Activated naive CD4-positive, alpha-beta T cell treated with anti-CD3 and anti-CD28 coated beads for 36 hours (primary cell): Measurements from ENCODE around the gene PCDHGC4. TPM values are rescaled to one million over a fixed set of nuclear protein-coding genes. Genes with fewer than 3 reads are reported as not detected.
A peak's percentile ranks its signal among the peaks of the same experiment; 100 is the strongest.

Source experiments
- CTCF ChIA-PET: fragments of 350-600 bp; sonication (Branson Sonifier 250); formaldehyde crosslinking; loops from one replicate; lab custom pipeline; 2021; ENCODE audit warnings: antibody characterized with exemption; lab: Charles Lee
- DNase-seq: peaks from one replicate; pipeline ENCODE4 v3.0.0-alpha.2; 2020
- H3K27ac Mint-ChIP-seq: one replicate; pipeline ENCODE4 v1.8.0; 2021; ENCODE audit warnings: mild to moderate bottlenecking, mixed read lengths
- H3K27me3 Mint-ChIP-seq: one replicate; pipeline ENCODE4 v1.8.0; 2021; ENCODE audit warnings: low read depth, mixed read lengths
- H3K36me3 Mint-ChIP-seq: one replicate; pipeline ENCODE4 v1.8.0; 2021; ENCODE audit warnings: low read depth, mixed read lengths
- H3K4me1 Mint-ChIP-seq: one replicate; pipeline ENCODE4 v1.8.0; 2021; ENCODE audit warnings: low read depth, mixed read lengths
- H3K4me3 Mint-ChIP-seq: one replicate; pipeline ENCODE4 v1.8.0; 2021; ENCODE audit warnings: mild to moderate bottlenecking, moderate library complexity, mixed read lengths
- H3K9me3 Mint-ChIP-seq: one replicate; pipeline ENCODE4 v1.8.0; 2021; ENCODE audit warnings: mixed read lengths
- intact Hi-C: fragments of 100-400 bp; cut with micrococcal nuclease; formaldehyde crosslinking; loops from one replicate; pipeline ENCODE4 v1.15.1; 2023
- total RNA-seq, 2 experiments: library from RNA; stranded (reverse); gene quantifications; one replicate each; pipeline ENCODE4 v1.2.3, GENCODE V29; 2021

Gene PCDHGC4
- total RNA-seq, result not detected

GRCh38 chr5:141484641-141485311, at the start of gene PCDHGC4:
Gene PCDHGC4, plus strand, starts transcription at chr5:141485030. Its CDS starts 144 bp downstream, at chr5:141485174.
- DNase-seq, result peak; percentile 16
- H3K27ac Mint-ChIP-seq, result no peak within 1 kb of the TSS

GRCh38 chr5:141437221-141437620, 47.6 kb upstream of the PCDHGC4 start:
- CTCF ChIA-PET, result interaction anchor here (0.6 kb wide), 1 partner anchor 251 kb away, joined by 3 read pairs; no protein-coding TSS in a partner anchor

More at GRCh38 chr5:141484641-141485311, at the start of gene PCDHGC4:
- H3K9me3 Mint-ChIP-seq, result no peaks in the 10 kb centered on the region
- H3K36me3 Mint-ChIP-seq, result no peaks in the 10 kb centered on the region
- intact Hi-C loops, result no loop called here
- peak within 1 kb of the TSS; percentile 45 for H3K4me3 Mint-ChIP-seq
- peaks cover 9% of the 10 kb centered on the region for H3K4me1 Mint-ChIP-seq
- CTCF ChIA-PET, result interaction anchor here (1.0 to 2.0 kb wide), 5 partner anchors 28 to 80 kb away, joined by 3 to 9 read pairs (median 6); partner anchors contain the start of gene PCDHGA12
- peaks cover 82% of the 10 kb centered on the region for H3K27me3 Mint-ChIP-seq

GRCh38 chr5:141439411-141440141, 45.3 kb upstream of the PCDHGC4 start:
- peaks cover 14% of the 10 kb centered on the region for H3K27me3 Mint-ChIP-seq
- no peak for DNase-seq
- intact Hi-C loops, result no loop called here
- peaks cover 5% of the 10 kb centered on the region for H3K9me3 Mint-ChIP-seq
- no peaks in the 10 kb centered on the region for H3K4me1 Mint-ChIP-seq
- CTCF ChIA-PET, result no interaction called here
- H3K36me3 Mint-ChIP-seq, result peaks cover 2% of the 10 kb centered on the region
- H3K4me3 Mint-ChIP-seq, result no peak overlapping the region
- H3K27ac Mint-ChIP-seq, result no peak overlapping the region

More at GRCh38 chr5:141437221-141437620, 47.6 kb upstream of the PCDHGC4 start:
- Mint-ChIP-seq H3K9me3 (peaks cover 10% of the 10 kb centered on the region), H3K4me3 (no peak overlapping the region), H3K27ac (no peak overlapping the region), H3K27me3 (peaks cover 25% of the 10 kb centered on the region), H3K4me1 (no peaks in the 10 kb centered on the region), H3K36me3 (peaks cover 7% of the 10 kb centered on the region)
- intact Hi-C loops, result no loop called here
- no peak for DNase-seq

- no peak for DNase-seq
- H3K9me3 Mint-ChIP-seq, result peaks cover 5% of the 10 kb centered on the region
- peaks cover 2% of the 10 kb centered on the region for H3K36me3 Mint-ChIP-seq
- H3K27me3 Mint-ChIP-seq, result peaks cover 14% of the 10 kb centered on the region
- intact Hi-C loops, result no loop called here
- no peak overlapping the region for H3K27ac Mint-ChIP-seq
- no peak overlapping the region for H3K4me3 Mint-ChIP-seq
- CTCF ChIA-PET, result no interaction called here
- no peaks in the 10 kb centered on the region for H3K4me1 Mint-ChIP-seq
These were observed 44.5 kb upstream of the PCDHGC4 start for GRCh38 chr5:141440341-141440740.

- Mint-ChIP-seq H3K27me3 (peaks cover 12% of the 10 kb centered on the region), H3K4me3 (no peak overlapping the region), H3K27ac (no peak overlapping the region), H3K36me3 (peaks cover 2% of the 10 kb centered on the region), H3K9me3 (peaks cover 5% of the 10 kb centered on the region), H3K4me1 (no peaks in the 10 kb centered on the region)
- DNase-seq, result no peak
- intact Hi-C loops, result no loop called here
- CTCF ChIA-PET, result interaction anchor here (0.7 kb wide), 1 partner anchor 65 kb away, joined by 3 read pairs; no protein-coding TSS in a partner anchor
These were observed 43.2 kb upstream of the PCDHGC4 start for GRCh38 chr5:141441571-141442170.

GRCh38 chr5:141465351-141465750, 19.5 kb upstream of the PCDHGC4 start:
- DNase-seq, result no peak
- Mint-ChIP-seq H3K27me3 (peaks cover 21% of the 10 kb centered on the region), H3K27ac (no peak overlapping the region), H3K4me1 (no peaks in the 10 kb centered on the region), H3K9me3 (peaks cover 2% of the 10 kb centered on the region), H3K36me3 (no peaks in the 10 kb centered on the region), H3K4me3 (no peak overlapping the region)
- intact Hi-C loops, result no loop called here
- CTCF ChIA-PET, result interaction anchor here (0.7 to 1.0 kb wide), 2 partner anchors 95 to 288 kb away, joined by 4 read pairs; partner anchors contain the start of gene PCDHGB3

- CTCF ChIA-PET, result interaction anchor here (0.6 to 2.8 kb wide), 17 partner anchors 9 to 88 kb away, joined by 3 to 9 read pairs (median 3); partner anchors contain the start of genes PCDHGA10, PCDHGA11, PCDHGA12 and PCDHGB6
- Mint-ChIP-seq H3K9me3 (no peaks in the 10 kb centered on the region), H3K4me1 (peaks cover 20% of the 10 kb centered on the region), H3K27me3 (peaks cover 50% of the 10 kb centered on the region), H3K36me3 (no peaks in the 10 kb centered on the region), H3K4me3 (peak within 1 kb of the TSS; percentile 86), H3K27ac (no peak within 1 kb of the TSS)
- DNase-seq, result peak; percentile 72
- intact Hi-C loops, result loop anchor here (1.0 to 5.0 kb wide), 5 partner anchors 38 to 89 kb away; partner anchors contain the start of gene PCDHGA11
These were observed 9.2 kb upstream of the PCDHGC4 start, which contains the start of gene PCDHGC3 for GRCh38 chr5:141475625-141476131. Gene PCDHGC3, plus strand, starts transcription at chr5:141475966. Its CDS starts 151 bp downstream, at chr5:141476117.

GRCh38 chr5:141476132-141476911, 8.5 kb upstream of the PCDHGC4 start:
- H3K4me3 Mint-ChIP-seq, result peak overlapping the region; percentile 86
- peak; percentile 31 for DNase-seq
- no peaks in the 10 kb centered on the region for H3K36me3 Mint-ChIP-seq
- H3K27ac Mint-ChIP-seq, result no peak overlapping the region
- CTCF ChIA-PET, result interaction anchor here (1.1 to 2.8 kb wide), 10 partner anchors 12 to 82 kb away, joined by 3 to 9 read pairs (median 6); partner anchors contain the start of genes PCDHGA10, PCDHGA12, PCDHGB6 and PCDHGC5
- peaks cover 55% of the 10 kb centered on the region for H3K27me3 Mint-ChIP-seq
- H3K9me3 Mint-ChIP-seq, result no peaks in the 10 kb centered on the region
- intact Hi-C loops, result loop anchor here (2.0 to 5.0 kb wide), 2 partner anchors 54 to 88 kb away; partner anchors contain the start of gene PCDHGA11
- peaks cover 20% of the 10 kb centered on the region for H3K4me1 Mint-ChIP-seq

GRCh38 chr5:141477044-141477575, 7.7 kb upstream of the PCDHGC4 start:
- H3K36me3 Mint-ChIP-seq, result no peaks in the 10 kb centered on the region
- peaks cover 55% of the 10 kb centered on the region for H3K27me3 Mint-ChIP-seq
- intact Hi-C loops, result loop anchor here (2.0 to 5.0 kb wide), 2 partner anchors 55 to 88 kb away; partner anchors contain the start of gene PCDHGA11

GRCh38 chr5:141477815-141478214, 7.0 kb upstream of the PCDHGC4 start:
- no peak for DNase-seq
- CTCF ChIA-PET, result interaction anchor here (0.6 to 2.0 kb wide), 4 partner anchors 44 to 91 kb away, joined by 3 to 6 read pairs (median 3); partner anchors contain the start of genes PCDHGA10 and PCDHGB4
- no peaks in the 10 kb centered on the region for H3K9me3 Mint-ChIP-seq
- H3K27me3 Mint-ChIP-seq, result peaks cover 59% of the 10 kb centered on the region
- peaks cover 20% of the 10 kb centered on the region for H3K4me1 Mint-ChIP-seq
- intact Hi-C loops, result loop anchor here (2.0 to 5.0 kb wide), 2 partner anchors 56 to 87 kb away; partner anchors contain the start of gene PCDHGA11
- H3K27ac Mint-ChIP-seq, result no peak overlapping the region
- peak overlapping the region; percentile 86 for H3K4me3 Mint-ChIP-seq
- no peaks in the 10 kb centered on the region for H3K36me3 Mint-ChIP-seq

More at GRCh38 chr5:141477044-141477575, 7.7 kb upstream of the PCDHGC4 start:
- CTCF ChIA-PET, result interaction anchor here (1.8 to 2.3 kb wide), 3 partner anchors 36 to 81 kb away, joined by 6 to 8 read pairs (median 8); partner anchors contain the start of gene PCDHGA10
- H3K9me3 Mint-ChIP-seq, result no peaks in the 10 kb centered on the region
- H3K27ac Mint-ChIP-seq, result no peak overlapping the region
- DNase-seq, result no peak
- H3K4me3 Mint-ChIP-seq, result peak overlapping the region; percentile 86
- peaks cover 20% of the 10 kb centered on the region for H3K4me1 Mint-ChIP-seq
